Body of pancreas (tissue), 4 donors: ENCODE measurements around the gene ZC3H18.

Experiments
- CTCF ChIP-seq, 7 experiments: fragments of 450-650 bp in 4 of 7; fragments of 200-600 bp in 3 of 7; sonication (generic) in 3 of 7; IDR thresholded peaks; one replicate each; pipeline ENCODE4 v1.5.1; 2016 to 2019; ENCODE audit warnings: antibody characterized with exemption in 7 of 7
- POLR2A ChIP-seq, 3 donors: fragments of 450-650 bp; IDR thresholded peaks; one replicate each; pipeline ENCODE4 v1.6.1; 2016; ENCODE audit warnings: antibody characterized with exemption in 3 of 3, mild to moderate bottlenecking in 2 of 3

- no peak for TF ChIP-seq CTCF (IDR thresholded peaks at IDR 0.05)
- TF ChIP-seq POLR2A (IDR thresholded peaks at IDR 0.05): no peak
Observed at GRCh38 chr16:88673716-88674379, 103.6 kb downstream of the ZC3H18 start.
